ENCODE results near the gene LRRC17.
A peak's percentile ranks its signal among the peaks of the same experiment; 100 is the strongest.

The LRRC17 gene

GRCh38 chr7:102927312-102927933 is 14.6 kb downstream of the LRRC17 start:
- POLR2A ChIA-PET (ENCODE audit: low non-redundant PET): no interaction called here
- CTCF ChIA-PET: interaction anchor here (0.5 to 1.1 kb wide), 2 partner anchors 16 to 138 kb away, joined by 4 read pairs; no protein-coding TSS in a partner anchor
- TF ChIP-seq CTCF (conservative IDR thresholded peaks at IDR 0.05; ENCODE audit: low read depth): no peak
- DNase-seq (ENCODE audit: low spot score): peak; percentile 20
- H3K27ac ChIP-seq: no peak overlapping the region

GRCh38 chr7:102931757-102932156 is 19.0 kb downstream of the LRRC17 start:
- TF ChIP-seq CTCF (conservative IDR thresholded peaks at IDR 0.05; ENCODE audit: low read depth): no peak
- ChIA-PET CTCF (interaction anchor here (0.6 kb wide), 1 partner anchor 80 kb away, joined by 6 read pairs; no protein-coding TSS in a partner anchor), POLR2A (ENCODE audit: low non-redundant PET) (no interaction called here)
- no peak for DNase-seq (ENCODE audit: low spot score)
- H3K27ac ChIP-seq: no peak overlapping the region

GRCh38 chr7:102933763-102934162 is 21.0 kb downstream of the LRRC17 start:
- POLR2A ChIA-PET (ENCODE audit: low non-redundant PET): no interaction called here
- H3K27ac ChIP-seq: peak overlapping the region; percentile 78
- peak; percentile 75 for DNase-seq (ENCODE audit: low spot score)
- no peak for TF ChIP-seq CTCF (conservative IDR thresholded peaks at IDR 0.05; ENCODE audit: low read depth)
- CTCF ChIA-PET: interaction anchor here (0.6 kb wide), 1 partner anchor 9 kb away, joined by 3 read pairs; no protein-coding TSS in a partner anchor

GRCh38 chr7:102934239-102934638 is 21.4 kb downstream of the LRRC17 start:
- no peak for DNase-seq (ENCODE audit: low spot score)
- H3K27ac ChIP-seq: peak overlapping the region; percentile 78
- ChIA-PET POLR2A (ENCODE audit: low non-redundant PET) (no interaction called here), CTCF (no interaction called here)
- TF ChIP-seq CTCF (conservative IDR thresholded peaks at IDR 0.05; ENCODE audit: low read depth): no peak

GRCh38 chr7:102934701-102935100 is 21.9 kb downstream of the LRRC17 start:
- ChIA-PET CTCF (no interaction called here), POLR2A (ENCODE audit: low non-redundant PET) (no interaction called here)
- no peak overlapping the region for H3K27ac ChIP-seq
- no peak for DNase-seq (ENCODE audit: low spot score)
- no peak for TF ChIP-seq CTCF (conservative IDR thresholded peaks at IDR 0.05; ENCODE audit: low read depth)

- TF ChIP-seq CTCF (conservative IDR thresholded peaks at IDR 0.05; ENCODE audit: low read depth): no peak
- no peak for DNase-seq (ENCODE audit: low spot score)
- H3K27ac ChIP-seq: no peak overlapping the region
- POLR2A ChIA-PET (ENCODE audit: low non-redundant PET): no interaction called here
- CTCF ChIA-PET: no interaction called here
Measured at GRCh38 chr7:102935450-102936115, 22.8 kb downstream of the LRRC17 start.

Measured in RWPE1 (cell line).